Measurements from ENCODE around the gene ACOT8.

The ACOT8 gene

DNA sequence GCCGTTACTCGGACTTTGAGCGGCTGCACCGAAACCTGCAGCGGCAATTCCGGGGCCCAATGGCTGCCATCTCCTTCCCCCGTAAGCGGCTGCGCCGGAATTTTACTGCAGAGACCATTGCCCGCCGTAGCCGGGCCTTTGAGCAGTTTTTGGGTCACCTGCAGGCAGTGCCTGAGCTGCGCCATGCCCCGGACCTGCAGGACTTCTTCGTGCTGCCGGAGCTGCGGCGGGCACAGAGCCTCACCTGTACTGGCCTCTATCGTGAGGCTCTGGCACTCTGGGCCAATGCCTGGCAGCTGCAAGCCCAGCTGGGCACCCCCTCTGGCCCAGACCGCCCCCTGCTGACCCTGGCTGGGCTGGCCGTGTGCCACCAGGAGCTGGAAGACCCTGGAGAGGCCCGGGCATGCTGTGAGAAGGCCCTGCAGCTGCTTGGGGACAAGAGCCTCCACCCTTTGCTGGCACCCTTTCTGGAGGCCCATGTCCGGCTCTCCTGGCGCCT, 16.4 kb downstream of the ACOT8 start:
- ATAC-seq (ENCODE audit: insufficient read depth, low read depth): no peak
- no peaks in the 10 kb centered on the region for H3K79me2 ChIP-seq (ENCODE audit: insufficient read depth, low read length)
- 0 out of 2 replicates have a peak, but pooled peaks cover 2% of the 10 kb centered on the region for H4K20me1 ChIP-seq (ENCODE audit: insufficient read depth, low read length)

DNA sequence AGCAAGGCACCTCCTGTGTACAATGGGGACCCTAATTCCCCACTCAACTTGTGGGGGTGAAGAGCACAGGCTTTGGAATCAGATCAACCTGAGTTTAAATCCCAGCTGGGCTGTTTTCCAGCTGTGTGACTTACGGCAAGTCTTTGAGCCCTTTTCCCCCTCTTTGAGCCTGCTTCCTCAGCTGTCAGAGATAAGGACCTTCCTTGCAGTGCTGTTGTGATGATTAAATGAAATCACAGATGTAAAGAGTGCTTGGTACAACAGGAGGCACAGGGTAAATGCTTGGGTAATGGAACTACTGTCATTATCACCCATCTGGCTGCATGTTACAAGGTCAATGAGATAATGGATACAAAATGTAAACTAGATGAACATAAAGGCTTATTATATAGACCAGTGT, 20.4 kb downstream of the ACOT8 start:
- H3K36me3 ChIP-seq (ENCODE audit: insufficient read depth, low read length): peaks cover 14% of the 10 kb centered on the region
- H3K9me3 ChIP-seq (ENCODE audit: insufficient read depth, low read length, severe bottlenecking): no peaks in the 10 kb centered on the region
- no peaks in the 10 kb centered on the region for H3K27me3 ChIP-seq (ENCODE audit: insufficient read depth, low read length, poor library complexity)
- no peak for TF ChIP-seq EZH2 (IDR thresholded peaks at IDR 0.05; ENCODE audit: borderline replicate concordance, low read depth, low read length, severe bottlenecking)
- TF ChIP-seq, protein P1, sequence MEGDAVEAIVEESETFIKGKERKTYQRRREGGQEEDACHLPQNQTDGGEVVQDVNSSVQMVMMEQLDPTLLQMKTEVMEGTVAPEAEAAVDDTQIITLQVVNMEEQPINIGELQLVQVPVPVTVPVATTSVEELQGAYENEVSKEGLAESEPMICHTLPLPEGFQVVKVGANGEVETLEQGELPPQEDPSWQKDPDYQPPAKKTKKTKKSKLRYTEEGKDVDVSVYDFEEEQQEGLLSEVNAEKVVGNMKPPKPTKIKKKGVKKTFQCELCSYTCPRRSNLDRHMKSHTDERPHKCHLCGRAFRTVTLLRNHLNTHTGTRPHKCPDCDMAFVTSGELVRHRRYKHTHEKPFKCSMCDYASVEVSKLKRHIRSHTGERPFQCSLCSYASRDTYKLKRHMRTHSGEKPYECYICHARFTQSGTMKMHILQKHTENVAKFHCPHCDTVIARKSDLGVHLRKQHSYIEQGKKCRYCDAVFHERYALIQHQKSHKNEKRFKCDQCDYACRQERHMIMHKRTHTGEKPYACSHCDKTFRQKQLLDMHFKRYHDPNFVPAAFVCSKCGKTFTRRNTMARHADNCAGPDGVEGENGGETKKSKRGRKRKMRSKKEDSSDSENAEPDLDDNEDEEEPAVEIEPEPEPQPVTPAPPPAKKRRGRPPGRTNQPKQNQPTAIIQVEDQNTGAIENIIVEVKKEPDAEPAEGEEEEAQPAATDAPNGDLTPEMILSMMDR (IDR thresholded peaks at IDR 0.05; ENCODE audit: borderline replicate concordance, extremely low read depth, low read length, poor library complexity, severe bottlenecking): no peak
- no peaks in the 10 kb centered on the region for H3K4me1 ChIP-seq (ENCODE audit: insufficient read depth, low read length)
- no peaks in the 10 kb centered on the region for H3K79me2 ChIP-seq (ENCODE audit: insufficient read depth, low read length)
- DNase-seq (no peak), ATAC-seq (ENCODE audit: insufficient read depth, low read depth) (no peak; the same call in 2 of the 3 replicates)
- H3K27ac ChIP-seq (ENCODE audit: low read length): no peak overlapping the region
- H3K4me2 ChIP-seq (ENCODE audit: insufficient read depth, low read length): no peak overlapping the region
- no peak overlapping the region for H3K9ac ChIP-seq (ENCODE audit: low read depth, low read length)
- no peaks in the 10 kb centered on the region for H4K20me1 ChIP-seq (ENCODE audit: insufficient read depth, low read length)
- H3K4me3 ChIP-seq (ENCODE audit: low read depth in 1 of 2, low read length in 2 of 2): no peak overlapping the region
- H2AFZ ChIP-seq (ENCODE audit: low read depth, low read length): no peak overlapping the region

More for the DNA sequence above, 16.4 kb downstream of the ACOT8 start:
- no peak overlapping the region for H2AFZ ChIP-seq (ENCODE audit: low read depth, low read length)
- H3K27me3 ChIP-seq (ENCODE audit: insufficient read depth, low read length, poor library complexity): no peaks in the 10 kb centered on the region
- H3K4me3 ChIP-seq (ENCODE audit: low read depth in 1 of 2, low read length in 2 of 2): no peak overlapping the region
- H3K9me3 ChIP-seq (ENCODE audit: insufficient read depth, low read length, severe bottlenecking): no peaks in the 10 kb centered on the region
- no peak for DNase-seq
- H3K27ac ChIP-seq (ENCODE audit: low read length): no peak overlapping the region
- H3K9ac ChIP-seq (ENCODE audit: low read depth, low read length): no peak overlapping the region
- TF ChIP-seq EZH2 (IDR thresholded peaks at IDR 0.05; ENCODE audit: borderline replicate concordance, low read depth, low read length, severe bottlenecking): no peak
- H3K4me1 ChIP-seq (ENCODE audit: insufficient read depth, low read length): no peaks in the 10 kb centered on the region
- H3K36me3 ChIP-seq (ENCODE audit: insufficient read depth, low read length): peaks cover 53% of the 10 kb centered on the region
- H3K4me2 ChIP-seq (ENCODE audit: insufficient read depth, low read length): no peak overlapping the region

DNA sequence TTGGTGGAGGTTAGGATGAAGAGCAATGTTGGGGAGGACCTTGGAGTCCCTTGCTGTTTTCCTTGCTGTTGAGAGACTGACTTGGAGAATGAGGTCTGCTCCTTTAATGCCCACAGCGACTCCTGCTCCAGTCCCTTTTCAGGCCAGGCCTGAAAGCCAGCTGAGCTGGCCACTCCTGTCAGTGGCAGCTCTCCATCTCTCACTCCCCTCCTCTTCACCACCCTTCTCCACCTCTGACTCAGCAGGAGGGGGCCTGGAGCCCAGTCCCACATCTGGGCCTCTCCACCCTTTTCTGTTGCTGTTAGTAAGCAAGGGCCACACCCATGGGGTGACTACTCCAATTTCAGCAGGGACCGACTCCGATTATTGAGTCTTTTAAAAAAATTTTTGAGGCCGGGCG, 21.4 kb downstream of the ACOT8 start:
- Histone ChIP-seq H4K20me1 (ENCODE audit: insufficient read depth, low read length) (no peaks in the 10 kb centered on the region), H3K9ac (ENCODE audit: low read depth, low read length) (no peak overlapping the region), H3K4me2 (ENCODE audit: insufficient read depth, low read length) (no peak overlapping the region), H3K36me3 (ENCODE audit: insufficient read depth, low read length) (peaks cover 5% of the 10 kb centered on the region; the same call in 1 of the 2 replicates), H3K4me3 (ENCODE audit: low read depth in 1 of 2, low read length in 2 of 2) (no peak overlapping the region), H3K27me3 (ENCODE audit: insufficient read depth, low read length, poor library complexity) (no peaks in the 10 kb centered on the region), H3K79me2 (ENCODE audit: insufficient read depth, low read length) (no peaks in the 10 kb centered on the region), H3K9me3 (ENCODE audit: insufficient read depth, low read length, severe bottlenecking) (no peaks in the 10 kb centered on the region), H3K27ac (ENCODE audit: low read length) (no peak overlapping the region), H3K4me1 (ENCODE audit: insufficient read depth, low read length) (no peaks in the 10 kb centered on the region), H2AFZ (ENCODE audit: low read depth, low read length) (no peak overlapping the region)
- no peak for ATAC-seq (ENCODE audit: insufficient read depth, low read depth)
- TF ChIP-seq, protein P1 (IDR thresholded peaks at IDR 0.05; ENCODE audit: borderline replicate concordance, extremely low read depth, low read length, poor library complexity, severe bottlenecking): no peak
- no peak for TF ChIP-seq EZH2 (IDR thresholded peaks at IDR 0.05; ENCODE audit: borderline replicate concordance, low read depth, low read length, severe bottlenecking)
- DNase-seq: no peak

DNA sequence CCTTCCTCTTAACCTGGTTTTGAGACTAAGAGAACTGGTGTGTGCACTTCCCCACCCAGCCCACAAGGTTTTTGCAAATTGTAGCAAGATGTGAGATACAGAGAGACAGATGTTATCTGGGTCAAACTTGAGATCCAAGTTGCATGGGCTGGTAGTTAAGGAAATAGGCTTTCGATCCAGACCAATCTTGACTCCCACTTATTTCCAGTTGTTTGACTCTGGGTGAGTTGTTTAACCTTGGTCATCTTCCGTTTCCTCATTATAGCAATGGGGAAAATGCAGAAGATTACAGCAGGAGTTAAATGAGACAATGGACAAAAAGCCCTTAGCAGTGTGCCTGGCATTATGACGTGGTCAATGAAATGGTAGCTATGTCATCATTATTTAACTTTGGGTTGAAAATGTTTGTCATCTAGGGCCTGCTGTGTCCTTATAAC, 21.8 kb downstream of the ACOT8 start:
- DNase-seq (no peak), ATAC-seq (ENCODE audit: insufficient read depth, low read depth) (no peak)
- Histone ChIP-seq H3K27me3 (ENCODE audit: insufficient read depth, low read length, poor library complexity) (no peaks in the 10 kb centered on the region), H3K79me2 (ENCODE audit: insufficient read depth, low read length) (no peaks in the 10 kb centered on the region), H3K9me3 (ENCODE audit: insufficient read depth, low read length, severe bottlenecking) (no peaks in the 10 kb centered on the region), H2AFZ (ENCODE audit: low read depth, low read length) (no peak overlapping the region), H3K4me3 (ENCODE audit: low read depth in 1 of 2, low read length in 2 of 2) (no peak overlapping the region), H3K4me1 (ENCODE audit: insufficient read depth, low read length) (no peaks in the 10 kb centered on the region), H4K20me1 (ENCODE audit: insufficient read depth, low read length) (no peaks in the 10 kb centered on the region), H3K36me3 (ENCODE audit: insufficient read depth, low read length) (peaks cover 3% of the 10 kb centered on the region; the same call in 1 of the 2 replicates), H3K27ac (ENCODE audit: low read length) (no peak overlapping the region), H3K9ac (ENCODE audit: low read depth, low read length) (no peak overlapping the region), H3K4me2 (ENCODE audit: insufficient read depth, low read length) (no peak overlapping the region)
- TF ChIP-seq, protein P1 (IDR thresholded peaks at IDR 0.05; ENCODE audit: borderline replicate concordance, extremely low read depth, low read length, poor library complexity, severe bottlenecking): no peak
- no peak for TF ChIP-seq EZH2 (IDR thresholded peaks at IDR 0.05; ENCODE audit: borderline replicate concordance, low read depth, low read length, severe bottlenecking)
